H1 (cell line): ENCODE data around the gene FKBP10. TPM values are rescaled to one million over a fixed set of nuclear protein-coding genes. Genes with fewer than 3 reads are reported as not detected.

Experiments
- CTCF ChIA-PET: fragments of 300-600 bp; sonication (Branson Sonifier 250); formaldehyde crosslinking; loops from one replicate; lab custom pipeline; 2021; ENCODE audit not compliant: partially characterized antibody; lab: Charles Lee
- POLR2A ChIA-PET: fragments of 300-600 bp; sonication (Branson Sonifier 250); formaldehyde crosslinking; loops from one replicate; lab custom pipeline; 2021; ENCODE audit warnings: inconsistent platforms; ENCODE audit not compliant: partially characterized antibody; lab: Charles Lee
- DNase-seq, 2 experiments: peaks; one replicate each; pipeline versions ENCODE4 v3.0.0 to v3.0.0-alpha.2; 2010 to 2022; ENCODE audit warnings: low spot score in 2 of 2, low read depth in 1 of 2, mixed read lengths in 1 of 2
- FAIRE-seq: peaks from 2 replicates; lab custom pipeline; 2011; peaks lifted over from hg19 to GRCh38; lab: Jason Lieb, UNC
- H2AFZ ChIP-seq: 2 replicates; pipeline ENCODE4 v1.8.1; 2012; ENCODE audit warnings: low read length, inconsistent platforms
- H2AK5ac ChIP-seq: 2 replicates; pipeline ENCODE4 v1.6.1; 2013; ENCODE audit warnings: low read depth, low read length
- H2BK120ac ChIP-seq: replicated peaks from 2 replicates; pipeline ENCODE3; 2013; ENCODE audit warnings: low read depth, low read length, inconsistent platforms
- H2BK12ac ChIP-seq: 2 replicates; pipeline ENCODE4 v1.6.1; 2013; ENCODE audit warnings: low read depth, low read length
- H2BK15ac ChIP-seq: 2 replicates; pipeline ENCODE4 v1.6.1; 2013; ENCODE audit warnings: low read length
- H2BK20ac ChIP-seq: 2 replicates; pipeline ENCODE4 v1.6.1; 2013; ENCODE audit warnings: low read length
- H2BK5ac ChIP-seq: 2 replicates; pipeline ENCODE4 v1.6.1; 2013; ENCODE audit warnings: low read depth, low read length
- H3K14ac ChIP-seq: 2 replicates; pipeline ENCODE4 v1.6.1; 2013; ENCODE audit warnings: inconsistent platforms; ENCODE audit not compliant: insufficient read length
- H3K18ac ChIP-seq: 2 replicates; pipeline ENCODE4 v1.6.1; 2013; ENCODE audit warnings: low read length; ENCODE audit errors: extremely low read depth
- H3K23ac ChIP-seq: 2 replicates; pipeline ENCODE4 v1.6.1; 2013; ENCODE audit warnings: inconsistent platforms; ENCODE audit not compliant: insufficient read length
- H3K23me2 ChIP-seq: 2 replicates; pipeline ENCODE4 v1.6.1; 2013; ENCODE audit warnings: low read depth, low read length
- H3K27ac ChIP-seq: 2 replicates; pipeline ENCODE4 v1.6.1; 2011; ENCODE audit warnings: low read depth, low read length, inconsistent platforms
- H3K27me3 ChIP-seq, 4 experiments: replicated peaks in 1 of 4; 1 replicate in 1 of 4; 2 replicates in 3 of 4; pipeline versions ENCODE4 v1.6.1 to v1.8.1; 2011 to 2013; ENCODE audit warnings: low read length in 3 of 4, mild to moderate bottlenecking in 3 of 4, inconsistent platforms in 2 of 4, mixed read lengths in 2 of 4, moderate library complexity in 1 of 4; ENCODE audit not compliant: control insufficient read depth in 3 of 4, insufficient read depth in 3 of 4; ENCODE audit errors: extremely low read depth in 1 of 4
- H3K36me3 ChIP-seq, 4 experiments: 2 replicates each; pipeline versions ENCODE4 v1.6.1 to v1.8.1; 2011 to 2013; ENCODE audit warnings: mild to moderate bottlenecking in 4 of 4, low read length in 3 of 4, moderate library complexity in 2 of 4, control low read depth in 1 of 4, inconsistent platforms in 1 of 4; ENCODE audit not compliant: insufficient read depth in 4 of 4, control insufficient read depth in 2 of 4
- H3K4ac ChIP-seq: replicated peaks from 2 replicates; pipeline ENCODE3; 2013; ENCODE audit warnings: low read length, low read depth, mixed read lengths, inconsistent platforms; ENCODE audit not compliant: insufficient read length
- H3K4me1 ChIP-seq, 4 experiments: replicated peaks in 1 of 4; 1 replicate in 1 of 4; 2 replicates in 3 of 4; pipeline versions ENCODE4 v1.6.1 to v1.8.1; 2011 to 2013; ENCODE audit warnings: low read length in 3 of 4, inconsistent platforms in 2 of 4, mixed read lengths in 1 of 4; ENCODE audit not compliant: insufficient read depth in 4 of 4, control insufficient read depth in 3 of 4
- H3K4me2 ChIP-seq, 2 experiments: 2 replicates each; pipeline versions ENCODE4 v1.6.1 to v1.8.1; 2011 to 2013; ENCODE audit warnings: low read depth in 2 of 2, low read length in 2 of 2, control low read depth in 1 of 2, inconsistent platforms in 1 of 2, mild to moderate bottlenecking in 1 of 2; ENCODE audit not compliant: insufficient read depth in 1 of 2
- H3K4me3 ChIP-seq, 4 experiments: fragments of 200-600, 300-600 bp in 1 of 4; sonication (generic), shearing (Covaris generic), sonication (Bioruptor Twin) in 1 of 4; 2 replicates each; pipeline versions ENCODE4 v1.5.1 to v1.8.1; 2011 to 2016; ENCODE audit warnings: low read length in 4 of 4, low read depth in 3 of 4, control low read depth in 2 of 4, inconsistent platforms in 2 of 4, mild to moderate bottlenecking in 2 of 4, mixed read lengths in 1 of 4, moderate library complexity in 1 of 4; ENCODE audit not compliant: insufficient read depth in 2 of 4; ENCODE audit errors: extremely low read depth in 1 of 4
- H3K56ac ChIP-seq: replicated peaks from 2 replicates; pipeline ENCODE3; 2013; ENCODE audit warnings: low read depth, mild to moderate bottlenecking, mixed read lengths, low read length, inconsistent platforms; ENCODE audit not compliant: insufficient read length
- H3K79me1 ChIP-seq: 2 replicates; pipeline ENCODE4 v1.6.1; 2013; ENCODE audit warnings: low read depth, low read length, control low read depth
- H3K79me2 ChIP-seq, 2 experiments: 2 replicates each; pipeline versions ENCODE4 v1.6.1 to v1.8.1; 2012 to 2013; ENCODE audit warnings: low read length in 2 of 2, mild to moderate bottlenecking in 2 of 2, inconsistent platforms in 1 of 2; ENCODE audit not compliant: insufficient read depth in 2 of 2, control insufficient read depth in 1 of 2
- H3K9ac ChIP-seq, 4 experiments: replicated peaks in 1 of 4; 1 replicate in 1 of 4; 2 replicates in 3 of 4; pipeline versions ENCODE4 v1.6.1 to v1.8.1; 2011 to 2013; ENCODE audit warnings: low read depth in 3 of 4, low read length in 3 of 4, control low read depth in 2 of 4, mild to moderate bottlenecking in 2 of 4, moderate library complexity in 2 of 4, inconsistent platforms in 1 of 4; ENCODE audit errors: extremely low read depth in 1 of 4
- H3K9me3 ChIP-seq, 2 experiments: 2 replicates each; pipeline versions ENCODE4 v1.6.1 to v1.8.1; 2012 to 2013; ENCODE audit warnings: mild to moderate bottlenecking in 2 of 2, moderate library complexity in 2 of 2, control low read depth in 1 of 2, inconsistent platforms in 1 of 2, low read depth in 1 of 2, low read length in 1 of 2, mixed read lengths in 1 of 2; ENCODE audit not compliant: insufficient read depth in 2 of 2
- H4K20me1 ChIP-seq, 2 experiments: replicated peaks in 1 of 2; 2 replicates each; pipeline versions ENCODE3 to v1.8.1; 2011 to 2013; ENCODE audit warnings: inconsistent platforms in 2 of 2, low read length in 2 of 2, mild to moderate bottlenecking in 1 of 2; ENCODE audit not compliant: insufficient read depth in 2 of 2, control insufficient read depth in 1 of 2
- H4K5ac ChIP-seq: 2 replicates; pipeline ENCODE4 v1.6.1; 2013; ENCODE audit warnings: low read length, low read depth, mixed read lengths, inconsistent platforms; ENCODE audit not compliant: insufficient read length
- H4K8ac ChIP-seq: 2 replicates; pipeline ENCODE4 v1.8.0; 2013; ENCODE audit warnings: mild to moderate bottlenecking, moderate library complexity, low read length, inconsistent platforms; ENCODE audit not compliant: insufficient read depth; ENCODE audit errors: extremely low read depth
- H4K91ac ChIP-seq: replicated peaks from 2 replicates; pipeline ENCODE3; 2013; ENCODE audit warnings: low read length, mixed read lengths, inconsistent platforms; ENCODE audit not compliant: insufficient read length
- BRCA1 ChIP-seq: IDR thresholded peaks from 2 replicates; pipeline ENCODE4 v1.6.1; 2012; ENCODE audit warnings: low read depth, low read length, improper control_type of control experiment
- CEBPB ChIP-seq: IDR thresholded peaks from 2 replicates; pipeline ENCODE4 v1.6.1; 2012; ENCODE audit warnings: low read depth, low read length
- CREB1 ChIP-seq: IDR thresholded peaks from 2 replicates; pipeline ENCODE4 v1.6.1; 2012; ENCODE audit warnings: inconsistent platforms
- CTBP2 ChIP-seq: IDR thresholded peaks from 2 replicates; pipeline ENCODE4 v1.7.0; 2011; ENCODE audit warnings: borderline replicate concordance, mild to moderate bottlenecking, moderate library complexity, mixed read lengths, low read length; ENCODE audit not compliant: insufficient read depth, insufficient read length
- EGR1 ChIP-seq: IDR thresholded peaks from 2 replicates; pipeline ENCODE4 v1.6.1; 2011; ENCODE audit warnings: low read depth, low read length, borderline replicate concordance
- KDM4A ChIP-seq: IDR thresholded peaks from one replicate; pipeline ENCODE4 v1.7.1; 2012; ENCODE audit warnings: low read depth, mild to moderate bottlenecking, moderate library complexity, low read length, inconsistent platforms; ENCODE audit not compliant: severe bottlenecking
- PHF8 ChIP-seq: fragments of 200-600 bp; sonication (generic); conservative IDR thresholded peaks from 2 replicates; pipeline ENCODE4 v1.7.1; 2012; ENCODE audit warnings: low read depth, mild to moderate bottlenecking, inconsistent platforms, low read length, moderate library complexity
- POU5F1 ChIP-seq: IDR thresholded peaks from 2 replicates; pipeline ENCODE4 v1.6.1; 2011; ENCODE audit warnings: low read depth, mild to moderate bottlenecking, low read length, moderate library complexity
- SIN3A ChIP-seq, 2 experiments: IDR thresholded peaks in 1 of 2; conservative IDR thresholded peaks in 1 of 2; 2 replicates each; pipeline ENCODE4 v1.6.1; 2011 to 2012; ENCODE audit warnings: low read length in 2 of 2, improper control_type of control experiment in 1 of 2, low read depth in 1 of 2, mild to moderate bottlenecking in 1 of 2
- SIX5 ChIP-seq: IDR thresholded peaks from 2 replicates; pipeline ENCODE4 v1.6.1; 2011; ENCODE audit warnings: mild to moderate bottlenecking, low read depth, low read length
- SP4 ChIP-seq: IDR thresholded peaks from 2 replicates; pipeline ENCODE4 v1.6.1; 2012; ENCODE audit warnings: low read length, inconsistent platforms
- USF2 ChIP-seq: IDR thresholded peaks from 2 replicates; pipeline ENCODE4 v1.6.1; 2011; ENCODE audit warnings: low read length, improper control_type of control experiment
- YY1 ChIP-seq: IDR thresholded peaks from 2 replicates; pipeline ENCODE4 v1.6.1; 2011; ENCODE audit warnings: low read depth, mild to moderate bottlenecking, low read length
- WGBS, 2 experiments: shearing (Covaris generic) in 1 of 2; methylation state at CpG; one replicate each; pipeline versions ENCODE4 v1.1.6 to v1.1.7; 2013 to 2015; ENCODE audit warnings: low lambda C conversion rate in 2 of 2, mixed read lengths in 2 of 2, inconsistent platforms in 1 of 2, low coverage in 1 of 2, missing lambda C conversion rate in 1 of 2; ENCODE audit not compliant: insufficient replicate concordance in 2 of 2, insufficient coverage in 1 of 2, insufficient read length in 1 of 2; ENCODE audit errors: extremely low coverage in 1 of 2, missing lambda C conversion rate in 1 of 2; 5-methylcytosine and 5-hydroxymethylcytosine counted together
- polyA plus RNA-seq, 7 experiments: library from polyadenylated mRNA; depleted of rRNA in 3 of 7; stranded (reverse) in 5 of 7; unstranded in 2 of 7; fragments of >200 nt in 5 of 7; fragments of 200-250 nt in 2 of 7; gene quantifications; 1 replicate in 5 of 7; 2 replicates in 1 of 7; 4 replicates in 1 of 7; pipeline versions ENCODE4 v1.2.1 to v1.2.3, GENCODE V29; 2011 to 2013; ENCODE audit warnings: missing spikeins in 2 of 7, mixed read lengths in 2 of 7
- total RNA-seq: library from RNA; stranded (reverse); fragmentation: NEBNext Ultra II Directional; extraction: Animal tissue kit (Norgen Biotek cat#: 25700); gene quantifications from 2 replicates; pipeline ENCODE4 v1.2.1, GENCODE V29; 2021

The FKBP10 gene
- total and polyA plus RNA-seq, 2 of the 8 experiments (the other 6 are each of a cell fraction or from before 2014, with no cell fraction given): 173 to 283 TPM

DNA sequence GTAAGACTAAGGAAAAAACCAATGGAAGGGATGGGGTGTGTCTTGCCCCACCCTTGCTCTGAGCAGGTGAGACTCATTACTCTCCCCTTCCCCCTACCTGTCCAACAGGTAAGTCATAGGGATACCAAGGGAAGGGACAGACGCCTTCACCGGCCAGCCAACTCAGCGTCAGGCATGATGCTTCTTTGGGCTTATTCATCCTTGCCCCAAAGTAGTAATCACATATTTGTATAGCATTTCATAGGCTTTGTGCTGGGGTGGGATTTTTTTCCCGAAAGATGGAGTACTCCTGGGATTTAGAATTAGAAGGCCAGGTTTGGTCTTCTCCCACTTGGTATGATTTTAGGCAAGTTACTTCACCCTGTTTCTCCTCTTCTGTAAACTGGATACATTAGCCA, 25.8 kb upstream of the FKBP10 start:
- no peak overlapping the region for H2BK5ac ChIP-seq
- H4K91ac ChIP-seq: no peak overlapping the region
- no peak overlapping the region for H3K4ac ChIP-seq
- no peak overlapping the region for H2BK12ac ChIP-seq
- no peak overlapping the region for H4K8ac ChIP-seq
- H3K23me2 ChIP-seq: peaks cover 16% of the 10 kb centered on the region
- no peak overlapping the region for H2AK5ac ChIP-seq
- H3K23ac ChIP-seq: no peak overlapping the region
- H4K20me1 ChIP-seq: peaks cover 0 to 4% of the 10 kb centered on the region in 2 experiments
- ChIA-PET POLR2A (interaction anchor here (1.0 to 9.3 kb wide), 22 partner anchors 8 to 229 kb away, joined by 3 to 84 read pairs (median 10); partner anchors contain the start of genes ACLY, EIF1, FKBP10 and HAP1), CTCF (interaction anchor here (0.6 to 7.0 kb wide), 33 partner anchors 10 to 1593 kb away, joined by 3 to 149 read pairs (median 5); partner anchors contain the start of genes EIF1, FKBP10 and P3H4)
- H3K79me1 ChIP-seq: peaks cover 7% of the 10 kb centered on the region
- H3K9me3 ChIP-seq: no peaks in the 10 kb centered on the region
- peak overlapping the region in 2 of 4 experiments; percentile 23 to 34; a peak in 4 of 8 replicates for H3K4me3 ChIP-seq
- no peaks in the 10 kb centered on the region for H3K36me3 ChIP-seq
- H2BK120ac ChIP-seq: no peak overlapping the region
- DNase-seq: no peak
- H3K18ac ChIP-seq: no peak overlapping the region
- H3K4me2 ChIP-seq: peak overlapping the region; percentile 27 to 64
- no peak overlapping the region for H3K27ac ChIP-seq
- no peak overlapping the region for H3K56ac ChIP-seq
- H2BK15ac ChIP-seq: no peak overlapping the region
- peak; percentile 99 for FAIRE-seq
- 27% methylated on average over 4 of the region's 4 CpGs; no CpG with 5 or more reads in 1 of the 2 experiments for WGBS, 2 experiments
- no peak overlapping the region for H2AFZ ChIP-seq
- no peak overlapping the region for H3K14ac ChIP-seq
- no peak overlapping the region for H2BK20ac ChIP-seq
- peaks cover 2 to 19% (median 11%) of the 10 kb centered on the region in 4 experiments for H3K4me1 ChIP-seq
- H3K9ac ChIP-seq: peak overlapping the region in 1 of 4 experiments; percentile 46; a peak in 1 of 7 replicates
- peaks cover 0 to 2% (median 0%) of the 10 kb centered on the region in 4 experiments; a peak in 2 of 7 replicates for H3K27me3 ChIP-seq
- H3K79me2 ChIP-seq: peaks cover 0 to 22% of the 10 kb centered on the region in 2 experiments; a peak in 2 of 4 replicates
- no peak overlapping the region for H4K5ac ChIP-seq
- TF ChIP-seq USF2 (no peak), CREB1 (no peak), PHF8 (no peak), SIN3A (conservative IDR thresholded peaks at IDR 0.05 in 1 of 2, IDR thresholded peaks at IDR 0.05 in 1 of 2; ENCODE audit: low read depth in 1 of 2, low read length in 2 of 2) (peak; percentile 53 to 66; a peak in 1 of 4 replicates), POU5F1 (no peak), SIX5 (no peak), SP4 (peak; percentile 3; the same call in 1 of the 2 replicates), KDM4A (no peak), YY1 (no peak), CEBPB (no peak), EGR1 (no peak), BRCA1 (no peak), CTBP2 (no peak)
